CD14-positive monocyte (primary cell): Measurements from ENCODE around the gene LRRC42. TPM values are rescaled to one million over a fixed set of nuclear protein-coding genes. Genes with fewer than 3 reads are reported as not detected.

Experiments
- DNase-seq, 3 donors: peaks; one replicate each; pipeline ENCODE4 v3.0.0-alpha.2; 2011 to 2022
- H2AFZ ChIP-seq: 2 replicates; pipeline ENCODE4 v1.6.0; 2012; ENCODE audit warnings: mild to moderate bottlenecking, low read depth, low read length, inconsistent platforms; ENCODE audit not compliant: insufficient read depth, poor library complexity, severe bottlenecking
- H3K27ac ChIP-seq, 2 donors: 1 replicate in 1 of 2; 2 replicates in 1 of 2; pipeline ENCODE4 v1.5.1; 2012 to 2013; ENCODE audit warnings: low read length in 2 of 2, control low read depth in 1 of 2, inconsistent platforms in 1 of 2, low read depth in 1 of 2, mild to moderate bottlenecking in 1 of 2
- H3K27me3 ChIP-seq, 2 donors: one replicate each; pipeline versions ENCODE4 v1.6.0 to v1.6.1; 2011 to 2013; ENCODE audit warnings: low read length in 2 of 2; ENCODE audit not compliant: control insufficient read depth in 2 of 2, insufficient read depth in 2 of 2
- H3K36me3 ChIP-seq, 2 donors: replicated peaks in 1 of 2; 1 replicate in 1 of 2; 2 replicates in 1 of 2; pipeline versions ENCODE4 v1.5.1 to v1.6.1; 2012 to 2013; ENCODE audit warnings: low read length in 2 of 2, control low read depth in 1 of 2, inconsistent platforms in 1 of 2, mild to moderate bottlenecking in 1 of 2; ENCODE audit not compliant: insufficient read depth in 2 of 2, control insufficient read depth in 1 of 2
- H3K4me1 ChIP-seq, 2 donors: 1 replicate in 1 of 2; 2 replicates in 1 of 2; pipeline versions ENCODE4 v1.5.1 to v1.6.1; 2012 to 2013; ENCODE audit warnings: low read length in 2 of 2, control low read depth in 1 of 2, inconsistent platforms in 1 of 2, mild to moderate bottlenecking in 1 of 2, moderate library complexity in 1 of 2; ENCODE audit not compliant: insufficient read depth in 2 of 2, control insufficient read depth in 1 of 2
- H3K4me2 ChIP-seq: replicated peaks from 2 replicates; pipeline ENCODE3; 2012; ENCODE audit warnings: low read length, moderate library complexity, mild to moderate bottlenecking; ENCODE audit not compliant: poor library complexity, severe bottlenecking; ENCODE audit errors: extremely low read depth
- H3K4me3 ChIP-seq, 3 experiments: fragments of 200-600 bp in 1 of 3; sonication (generic) in 1 of 3; replicated peaks in 1 of 3; 1 replicate in 2 of 3; 2 replicates in 1 of 3; pipeline ENCODE4 v1.5.1; 2011 to 2013; ENCODE audit warnings: low read length in 3 of 3, mild to moderate bottlenecking in 3 of 3, control low read depth in 2 of 3, low read depth in 2 of 3, inconsistent platforms in 1 of 3, moderate library complexity in 1 of 3
- H3K79me2 ChIP-seq: 2 replicates; pipeline ENCODE4 v1.6.0; 2012; ENCODE audit warnings: mild to moderate bottlenecking, control low read depth, inconsistent platforms, low read length, moderate library complexity; ENCODE audit not compliant: insufficient read depth
- H3K9ac ChIP-seq: 2 replicates; pipeline ENCODE4 v1.6.0; 2017; ENCODE audit warnings: low read length, mild to moderate bottlenecking; ENCODE audit not compliant: insufficient read depth, poor library complexity, severe bottlenecking
- H3K9me3 ChIP-seq, 2 donors: replicated peaks in 1 of 2; 1 replicate in 1 of 2; 2 replicates in 1 of 2; pipeline versions ENCODE4 v1.5.1 to v1.6.1; 2012 to 2013; ENCODE audit warnings: low read length in 2 of 2, control low read depth in 1 of 2; ENCODE audit not compliant: control insufficient read depth in 1 of 2, insufficient read depth in 1 of 2
- H4K20me1 ChIP-seq: 2 replicates; pipeline ENCODE4 v1.6.0; 2012; ENCODE audit warnings: mild to moderate bottlenecking, low read length, control low read depth, moderate library complexity; ENCODE audit not compliant: insufficient read depth
- H3K27ac Mint-ChIP-seq, 7 donors: one replicate each; pipeline ENCODE4 v1.8.0; 2020; ENCODE audit warnings: mild to moderate bottlenecking in 7 of 7, mixed read lengths in 7 of 7, moderate library complexity in 6 of 7, inconsistent platforms in 2 of 7
- H3K27me3 Mint-ChIP-seq, 3 donors: one replicate each; pipeline ENCODE4 v1.8.0; 2021 to 2022; ENCODE audit warnings: low read depth in 3 of 3, mild to moderate bottlenecking in 3 of 3, mixed read lengths in 3 of 3, moderate library complexity in 3 of 3, inconsistent platforms in 1 of 3
- H3K36me3 Mint-ChIP-seq, 2 donors: one replicate each; pipeline ENCODE4 v1.8.0; 2020; ENCODE audit warnings: mixed read lengths in 2 of 2, inconsistent platforms in 1 of 2, mild to moderate bottlenecking in 1 of 2
- H3K4me1 Mint-ChIP-seq: one replicate; pipeline ENCODE4 v1.8.0; 2020; ENCODE audit warnings: mild to moderate bottlenecking, mixed read lengths
- H3K4me3 Mint-ChIP-seq, 2 donors: one replicate each; pipeline ENCODE4 v1.8.0; 2020; ENCODE audit warnings: mild to moderate bottlenecking in 2 of 2, mixed read lengths in 2 of 2, moderate library complexity in 1 of 2
- H3K9me3 Mint-ChIP-seq, 7 donors: one replicate each; pipeline ENCODE4 v1.8.0; 2020 to 2022; ENCODE audit warnings: mixed read lengths in 7 of 7, mild to moderate bottlenecking in 6 of 7, moderate library complexity in 6 of 7, inconsistent platforms in 2 of 7
- CTCF ChIP-seq: fragments of 200-600 bp; IDR thresholded peaks from one replicate; pipeline ENCODE4 v1.8.0; 2022; ENCODE audit warnings: antibody characterized with exemption, mild to moderate bottlenecking
- WGBS: methylation state at CpG from one replicate; pipeline ENCODE4 v1.1.5; 2013; ENCODE audit warnings: missing lambda C conversion rate; ENCODE audit not compliant: insufficient coverage; 5-methylcytosine and 5-hydroxymethylcytosine counted together
- intact Hi-C, 2 donors: fragments of 100-400 bp; cut with micrococcal nuclease; formaldehyde crosslinking; loops; one replicate each; pipeline versions ENCODE4 v1.15.0 to v1.15.1; 2023
- polyA plus RNA-seq, 3 donors: library from polyadenylated mRNA; depleted of rRNA in 1 of 3; unstranded in 2 of 3; stranded (reverse) in 1 of 3; fragments of 300-500 nt in 2 of 3; fragments of >200 nt in 1 of 3; fragmentation: Illumina TruSeq in 2 of 3; gene quantifications; 1 replicate in 2 of 3; 2 replicates in 1 of 3; pipeline ENCODE4 v1.2.3, GENCODE V29; 2012 to 2021

LRRC42 gene
- polyA plus RNA-seq, 3 donors: 5.6 to 7.3 (median 7.3) TPM

GRCh38 chr1:54011316-54012007, 65.3 kb downstream of the LRRC42 start:
- Histone ChIP-seq H3K79me2 (no peaks in the 10 kb centered on the region), H4K20me1 (no peaks in the 10 kb centered on the region), H3K9ac (no peak overlapping the region), H3K4me2 (no peak overlapping the region), H3K4me1 (no peaks in the 10 kb centered on the region), H3K9me3 (no peaks in the 10 kb centered on the region), H2AFZ (no peak overlapping the region), H3K36me3 (no peaks in the 10 kb centered on the region), H3K27ac (no peak overlapping the region), H3K27me3 (no peaks in the 10 kb centered on the region), H3K4me3 (no peak overlapping the region)
- no peak for TF ChIP-seq CTCF
- Mint-ChIP-seq H3K27me3 (peaks cover 3 to 13% (median 4%) of the 10 kb centered on the region in 3 donors), H3K27ac (no peak overlapping the region), H3K9me3 (peaks cover 0 to 2% (median 0%) of the 10 kb centered on the region in 7 donors), H3K36me3 (no peaks in the 10 kb centered on the region), H3K4me3 (no peak overlapping the region), H3K4me1 (no peaks in the 10 kb centered on the region)
- intact Hi-C loops: no loop called here
- WGBS: 92% methylated on average over 8 of the region's 9 CpGs
- no peak for DNase-seq

GRCh38 chr1:54012008-54012325, 65.8 kb downstream of the LRRC42 start:
- no peak for TF ChIP-seq CTCF
- Histone ChIP-seq H3K4me2 (no peak overlapping the region), H3K27ac (no peak overlapping the region), H2AFZ (no peak overlapping the region), H4K20me1 (no peaks in the 10 kb centered on the region), H3K9ac (no peak overlapping the region), H3K4me3 (no peak overlapping the region), H3K79me2 (no peaks in the 10 kb centered on the region), H3K4me1 (no peaks in the 10 kb centered on the region), H3K27me3 (no peaks in the 10 kb centered on the region), H3K36me3 (no peaks in the 10 kb centered on the region), H3K9me3 (no peaks in the 10 kb centered on the region)
- intact Hi-C loops: no loop called here
- Mint-ChIP-seq H3K27me3 (peaks cover 3 to 11% (median 4%) of the 10 kb centered on the region in 3 donors), H3K27ac (no peak overlapping the region), H3K9me3 (peaks cover 0 to 2% (median 0%) of the 10 kb centered on the region in 7 donors), H3K36me3 (no peaks in the 10 kb centered on the region), H3K4me1 (no peaks in the 10 kb centered on the region), H3K4me3 (no peak overlapping the region)
- 94% methylated on average over 6 of the region's 9 CpGs for WGBS
- no peak for DNase-seq
